HG02588 (cell line): Measurements from ENCODE around the gene CLEC20A.

Experiments
- ATAC-seq: cut with Tn5 transposase; IDR thresholded peaks from one replicate; pipeline ENCODE4 v1.9.1; 2021; ENCODE audit warnings: mild to moderate bottlenecking, moderate library complexity; ENCODE audit not compliant: unreplicated experiment

Gene CLEC20A

DNA sequence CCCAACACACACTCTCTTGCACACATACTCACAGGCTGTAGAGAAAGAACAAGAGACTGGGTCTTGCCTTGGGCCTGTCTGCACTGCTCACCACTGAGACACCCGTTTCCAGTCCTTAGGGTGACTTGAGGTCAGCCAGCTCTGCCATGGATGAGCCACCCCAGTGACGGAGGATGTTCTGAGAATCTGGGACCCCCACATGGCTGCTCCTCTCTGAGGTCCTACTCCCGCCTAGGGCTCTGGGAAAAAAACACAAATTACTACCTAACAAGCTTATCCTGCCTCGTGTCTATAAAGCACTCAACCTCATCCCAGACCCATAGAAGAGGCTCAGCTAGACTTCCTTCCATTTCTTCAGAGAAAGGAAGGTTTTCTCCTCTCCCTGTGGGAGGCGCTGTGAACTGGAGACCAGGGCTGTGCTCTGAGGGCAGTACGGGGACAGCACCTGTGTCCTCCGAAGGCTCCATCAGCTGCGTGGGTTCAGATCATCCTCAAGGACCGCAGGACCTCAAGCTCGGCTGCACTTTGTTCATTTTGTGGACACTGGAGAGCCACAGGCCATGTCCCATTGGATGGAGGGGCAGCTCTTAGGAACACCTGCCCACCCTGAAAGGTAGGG is 4.3 kb upstream of the CLEC20A start:
- no peak for ATAC-seq

DNA sequence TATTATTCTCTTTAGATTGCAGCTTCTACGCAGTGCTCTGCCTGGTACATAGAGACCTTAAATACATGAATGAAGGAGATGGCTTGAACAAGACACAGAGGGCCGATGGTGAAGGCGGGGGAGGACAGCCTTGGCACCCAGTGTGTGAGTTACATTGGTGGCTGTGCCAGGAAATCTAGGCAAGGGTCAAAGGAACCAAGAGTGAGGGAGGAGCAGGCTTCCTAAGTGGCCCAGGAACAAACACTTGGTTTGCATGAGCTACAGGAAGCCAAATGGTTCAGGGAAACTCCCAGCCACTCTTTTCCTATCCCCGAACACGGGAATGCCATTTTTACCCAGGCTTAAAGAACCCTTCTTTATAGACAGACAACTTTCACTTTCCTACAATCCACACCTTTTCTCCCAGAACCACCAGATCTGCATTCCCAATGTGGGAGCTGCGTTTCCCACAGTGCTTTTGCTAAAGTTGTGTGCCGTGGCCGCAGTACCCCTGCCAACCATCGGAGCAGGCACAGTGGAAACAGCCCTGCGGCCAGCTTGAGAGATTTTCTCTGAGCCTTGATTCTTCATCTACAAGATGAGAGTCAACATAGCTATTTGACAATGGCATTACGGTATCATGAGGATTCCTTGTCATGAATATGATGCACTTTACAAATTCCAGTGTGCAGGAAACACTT is 3.5 kb upstream of the CLEC20A start:
- no peak for ATAC-seq

DNA sequence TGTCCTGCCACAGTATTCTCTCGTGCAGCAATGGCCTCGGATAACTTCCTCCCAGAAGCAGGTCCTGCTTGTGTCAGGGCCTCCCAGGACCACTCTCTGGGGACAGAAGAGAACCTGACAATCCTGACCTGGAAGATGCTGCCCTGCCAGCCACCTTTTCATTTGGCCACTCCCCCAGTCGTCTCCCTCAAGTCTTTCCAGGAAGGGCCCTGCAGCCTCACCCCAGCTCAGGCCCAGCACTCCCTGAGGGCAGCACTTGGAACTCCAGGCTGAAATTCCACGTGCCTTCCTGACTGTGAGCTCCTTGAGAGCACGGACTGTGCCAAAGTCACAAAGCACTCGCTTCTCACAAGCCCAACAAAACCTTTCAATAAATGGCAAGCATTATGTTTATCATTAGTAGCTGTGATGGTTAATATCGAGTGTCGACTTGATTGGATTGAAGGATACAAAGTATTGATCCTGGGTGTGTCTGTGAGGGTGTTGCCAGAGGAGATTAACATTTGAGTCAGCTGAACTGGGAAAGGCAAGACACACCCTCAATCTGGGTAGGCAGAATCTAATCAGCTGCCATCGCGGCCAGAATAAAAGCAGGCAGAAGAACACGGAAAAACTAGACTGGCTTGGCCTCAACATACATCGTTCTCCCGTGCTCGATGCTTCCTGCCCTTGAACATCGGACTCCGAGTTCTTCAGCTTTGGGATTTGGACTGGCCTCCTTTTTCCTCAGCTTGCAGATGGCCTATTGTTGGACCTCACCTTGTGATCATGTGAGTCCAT is 2.3 kb upstream of the CLEC20A start:
- ATAC-seq, result no peak

DNA sequence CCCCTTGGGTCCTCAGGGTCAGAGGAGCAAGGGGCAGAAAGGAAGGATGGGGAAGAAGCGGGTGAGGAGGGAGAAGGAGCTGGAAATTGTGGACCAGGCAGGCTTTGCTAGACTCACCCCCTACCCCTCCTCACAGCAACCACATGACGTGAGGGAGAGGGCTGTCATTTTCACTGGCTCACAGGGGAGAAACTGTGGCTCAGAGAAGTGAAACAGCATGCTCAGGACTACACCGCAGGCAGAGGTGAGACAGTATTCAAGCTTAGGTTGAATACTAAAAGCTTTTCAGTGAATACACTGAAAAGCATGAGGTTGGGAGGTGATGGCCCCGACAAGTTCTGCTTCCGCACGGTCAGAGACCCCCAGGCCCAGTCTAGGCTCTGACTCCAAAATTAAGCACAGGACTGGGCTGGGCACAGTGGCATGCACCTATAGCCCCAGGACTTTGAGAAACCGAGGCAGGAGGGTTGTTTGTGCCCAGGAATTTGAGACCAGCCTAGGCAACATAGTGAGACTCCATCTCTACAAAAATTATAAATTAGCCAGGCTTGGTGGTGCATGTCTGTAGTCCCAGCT is 1.2 kb upstream of the CLEC20A start:
- ATAC-seq, result no peak

DNA sequence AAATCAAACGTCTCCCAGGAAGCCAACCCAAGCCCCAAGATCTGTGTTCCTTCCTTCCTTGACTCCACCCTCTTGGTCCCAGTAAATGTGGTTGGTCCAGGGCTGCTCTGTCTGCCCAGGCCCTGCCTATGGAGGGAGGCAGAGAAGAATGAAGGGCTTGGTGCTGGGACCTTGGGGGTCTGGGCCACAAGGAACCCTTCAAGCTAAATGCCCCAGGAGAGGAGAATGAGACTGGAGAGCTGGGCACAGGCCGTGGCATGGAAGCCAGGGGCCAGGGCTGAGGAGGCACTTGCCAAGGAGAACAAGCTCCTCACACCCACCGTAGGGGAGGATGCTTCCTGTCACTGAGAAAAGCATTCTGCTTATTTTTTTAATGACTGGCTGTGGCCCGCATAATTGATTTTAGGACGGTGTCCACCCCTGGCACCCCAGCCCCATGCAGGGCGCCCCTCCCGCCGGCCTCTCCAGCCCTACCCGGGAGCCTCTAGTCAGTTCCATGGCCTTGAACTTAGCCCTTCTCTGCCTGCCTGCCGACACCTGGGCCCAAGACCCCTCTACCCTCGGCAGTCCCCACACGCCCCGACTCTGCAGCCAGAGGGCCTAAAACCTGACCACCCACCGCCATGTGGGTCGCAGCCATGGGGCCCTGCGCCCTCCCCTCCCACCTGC is 889 bp downstream of the CLEC20A start:
- ATAC-seq, result no peak

DNA sequence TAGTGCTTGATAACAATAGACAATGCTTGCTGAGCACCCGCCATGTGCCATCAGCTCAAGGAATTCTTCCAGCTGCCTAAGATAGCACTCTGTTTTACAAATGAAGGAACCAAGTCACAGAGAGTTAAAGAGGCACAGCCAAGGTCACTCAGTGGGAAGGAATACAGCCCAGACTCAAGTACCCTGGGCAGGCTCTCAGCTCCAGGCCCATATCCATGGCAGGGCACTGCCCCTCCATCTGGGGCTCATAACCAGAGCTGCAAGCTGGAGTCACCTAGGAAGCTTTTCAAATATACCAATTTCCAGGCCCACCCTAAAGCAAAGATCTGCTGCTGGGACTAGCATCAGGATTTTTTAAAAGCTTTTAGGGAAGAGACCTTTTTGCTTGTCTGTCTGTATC is 1.6 kb downstream of the CLEC20A start:
- ATAC-seq, result no peak

DNA sequence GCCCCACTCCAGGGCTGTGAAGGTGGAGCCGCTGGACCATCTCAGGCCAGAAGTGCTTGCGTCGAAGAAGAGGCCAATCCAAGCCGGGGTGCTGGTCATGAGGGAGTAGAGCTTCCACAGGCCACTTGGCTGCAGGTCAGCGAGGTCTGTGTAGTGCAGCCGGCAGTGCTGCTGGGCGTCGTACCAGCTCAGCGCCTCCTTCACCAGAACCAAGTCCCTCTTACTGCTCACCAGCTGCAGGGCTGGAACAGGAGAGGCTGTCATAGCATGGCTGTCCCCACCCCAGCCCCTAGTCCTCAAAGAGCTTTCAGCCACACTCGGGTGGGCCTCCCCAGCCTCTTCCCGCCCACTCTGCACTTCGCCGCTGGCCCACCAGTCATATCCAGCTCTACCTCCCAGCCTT is 2.2 kb downstream of the CLEC20A start:
- no peak for ATAC-seq

DNA sequence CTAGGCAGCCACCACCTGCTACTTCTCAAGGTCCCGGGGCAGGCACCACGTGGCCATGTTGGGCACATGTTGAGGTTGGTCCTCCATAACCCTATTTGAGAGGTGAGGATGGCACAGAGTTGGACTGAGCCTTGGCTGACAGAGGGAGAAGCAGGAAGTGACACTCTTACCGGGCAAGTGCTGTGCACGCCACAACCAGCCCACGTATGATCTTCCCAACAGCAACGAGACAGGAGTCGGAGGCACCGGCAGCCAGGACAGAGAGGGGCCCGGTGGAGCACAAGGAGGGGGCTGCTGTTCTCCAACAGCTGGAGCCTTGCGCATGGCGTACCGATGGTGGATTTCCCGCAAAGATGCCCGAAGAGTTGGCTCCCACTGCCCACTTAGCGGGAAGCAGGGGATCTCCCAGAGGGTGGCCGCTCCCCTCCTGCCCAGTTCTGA is 3.4 kb downstream of the CLEC20A start:
- no peak for ATAC-seq

DNA sequence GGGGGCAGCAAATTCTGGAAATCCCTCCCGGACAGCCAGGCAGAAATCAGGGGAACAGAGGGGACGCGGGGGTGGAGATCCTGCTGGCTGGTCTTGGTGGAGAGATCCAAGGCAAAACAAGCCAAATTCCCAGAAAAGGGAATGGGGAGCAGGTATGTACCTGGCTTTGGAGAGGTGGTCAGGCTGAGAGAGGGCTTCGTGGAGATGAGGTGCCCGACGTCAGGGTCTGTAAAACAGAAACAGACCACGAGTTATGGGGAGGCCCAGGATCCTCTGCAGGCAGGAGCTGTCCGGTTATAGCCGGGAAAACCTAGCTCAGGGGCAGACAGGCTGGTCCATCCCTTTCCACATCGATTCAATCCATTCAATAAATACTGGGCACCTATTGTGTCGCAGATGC is 4.4 kb downstream of the CLEC20A start:
- no peak for ATAC-seq

DNA sequence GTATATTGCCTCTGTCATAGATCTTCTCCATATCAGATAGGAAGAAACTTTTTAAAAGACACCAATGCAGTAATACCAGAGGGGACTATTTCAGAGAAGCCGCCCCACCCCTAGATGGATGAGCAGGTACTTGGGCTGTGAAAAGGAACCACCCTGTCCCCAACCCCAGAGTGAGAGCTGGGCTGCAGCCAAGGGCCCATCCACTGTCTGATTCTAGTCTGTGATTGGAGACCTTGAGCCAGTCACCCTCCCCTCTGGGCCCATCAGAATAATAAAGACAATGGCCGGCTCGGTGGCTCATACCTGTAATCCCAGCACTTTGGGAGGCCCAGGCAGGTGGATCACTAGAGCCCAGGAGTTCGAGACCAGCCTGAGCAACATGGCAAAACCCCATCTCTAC is 5.0 kb downstream of the CLEC20A start:
- ATAC-seq, result no peak

DNA sequence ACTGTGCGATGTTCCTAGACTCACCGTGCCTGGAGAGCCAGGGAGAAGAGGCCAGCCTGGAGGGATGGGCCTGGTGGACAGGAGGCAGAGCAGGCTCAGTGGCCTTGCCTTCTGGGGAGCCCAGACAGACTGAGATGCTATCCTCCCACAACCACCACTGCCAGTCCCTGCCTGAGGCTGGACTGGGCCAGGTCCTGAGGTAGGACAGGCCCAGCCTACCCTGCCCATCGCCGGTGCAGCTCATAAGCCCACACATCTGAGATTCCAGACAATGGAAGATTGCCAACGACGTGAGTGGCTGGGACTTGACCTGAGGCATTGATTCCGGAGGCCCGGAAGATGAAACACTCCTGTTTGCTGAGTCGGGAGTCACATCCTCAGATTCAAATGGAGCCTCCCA is 5.8 kb downstream of the CLEC20A start:
- ATAC-seq, result no peak

DNA sequence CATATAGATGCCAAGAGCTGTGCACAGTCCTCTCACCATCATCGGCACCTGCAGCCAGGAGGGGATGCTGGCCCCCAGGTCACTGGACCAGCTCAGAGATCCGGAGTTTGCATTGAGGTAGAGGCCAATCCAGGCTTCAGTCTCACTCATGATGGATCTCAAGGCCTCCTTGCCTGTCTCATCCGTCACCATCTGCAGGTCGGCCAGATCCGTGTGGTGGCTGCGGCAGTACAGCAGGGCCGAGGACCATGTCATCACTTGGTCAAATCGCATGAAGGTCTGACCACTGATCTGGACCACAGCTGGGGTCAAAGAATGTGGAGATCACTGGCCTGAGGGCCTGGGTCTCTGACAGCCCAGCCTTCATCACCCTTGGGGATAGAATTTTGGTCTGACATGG is 6.6 kb downstream of the CLEC20A start:
- ATAC-seq, result no peak

DNA sequence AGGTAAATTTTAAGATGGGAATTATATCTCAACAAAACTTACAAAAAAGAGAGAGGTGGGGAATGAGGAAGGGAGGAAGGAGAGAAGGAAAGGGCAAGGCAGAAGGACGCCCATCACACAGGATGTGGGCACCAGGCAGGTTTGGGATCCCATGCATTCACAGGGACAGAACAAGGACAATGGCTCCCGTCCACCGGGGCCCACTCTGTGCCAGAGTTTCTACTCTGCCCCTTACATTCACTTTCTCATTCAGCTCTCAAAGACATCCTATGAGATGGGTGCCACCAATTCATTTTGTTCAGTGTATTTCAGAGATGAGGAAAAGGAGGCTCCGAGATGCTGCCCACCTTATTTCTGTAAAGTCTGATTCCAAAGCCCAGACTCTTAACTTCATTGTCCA is 7.4 kb downstream of the CLEC20A start:
- no peak for ATAC-seq

DNA sequence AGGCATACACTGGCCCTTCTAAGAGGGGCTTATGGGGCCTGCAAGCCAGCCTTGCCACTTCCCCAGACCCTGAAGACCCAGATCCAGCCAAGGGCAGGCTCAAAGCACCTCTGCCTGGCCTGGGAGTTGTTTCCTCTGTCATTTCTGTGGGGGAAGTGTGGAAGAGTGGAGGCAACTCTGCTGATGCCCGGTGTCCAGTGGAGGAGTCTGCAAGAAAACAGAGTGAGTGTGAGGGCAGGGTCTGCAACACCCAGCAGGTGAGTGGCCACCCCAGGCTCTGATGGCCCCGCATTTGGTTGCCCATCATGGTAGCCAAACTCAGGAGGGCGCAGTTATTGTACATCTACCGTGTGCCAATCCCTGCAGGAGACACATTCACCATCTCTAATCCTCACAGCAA is 8.4 kb downstream of the CLEC20A start:
- ATAC-seq, result no peak

DNA sequence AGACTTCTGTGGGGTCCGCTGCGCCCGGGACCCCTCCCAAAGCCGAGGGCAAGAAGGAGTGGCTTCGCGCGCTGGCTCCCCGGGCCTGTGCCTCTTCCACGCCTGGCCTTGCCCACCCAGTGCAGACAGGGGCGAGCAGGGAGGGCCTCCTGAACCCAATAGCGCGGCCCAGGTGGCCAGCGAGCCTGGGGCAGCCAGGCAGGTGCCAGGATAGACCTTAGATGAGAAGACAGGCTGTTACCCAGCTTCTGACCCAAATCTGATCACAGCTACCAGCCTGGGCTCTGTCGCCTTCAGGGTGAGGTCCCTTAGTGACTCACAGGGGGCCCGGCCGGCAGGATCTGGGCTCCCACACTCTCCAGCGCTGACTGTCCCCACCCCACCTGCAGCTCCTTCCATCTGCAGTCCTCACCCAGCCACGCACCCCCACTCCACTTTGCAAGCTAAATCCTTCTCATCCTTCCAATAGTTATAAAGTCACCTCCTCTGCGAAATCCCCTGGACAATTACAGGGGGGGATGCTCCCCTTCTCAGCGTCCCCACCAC is 9.6 kb downstream of the CLEC20A start:
- no peak for ATAC-seq

DNA sequence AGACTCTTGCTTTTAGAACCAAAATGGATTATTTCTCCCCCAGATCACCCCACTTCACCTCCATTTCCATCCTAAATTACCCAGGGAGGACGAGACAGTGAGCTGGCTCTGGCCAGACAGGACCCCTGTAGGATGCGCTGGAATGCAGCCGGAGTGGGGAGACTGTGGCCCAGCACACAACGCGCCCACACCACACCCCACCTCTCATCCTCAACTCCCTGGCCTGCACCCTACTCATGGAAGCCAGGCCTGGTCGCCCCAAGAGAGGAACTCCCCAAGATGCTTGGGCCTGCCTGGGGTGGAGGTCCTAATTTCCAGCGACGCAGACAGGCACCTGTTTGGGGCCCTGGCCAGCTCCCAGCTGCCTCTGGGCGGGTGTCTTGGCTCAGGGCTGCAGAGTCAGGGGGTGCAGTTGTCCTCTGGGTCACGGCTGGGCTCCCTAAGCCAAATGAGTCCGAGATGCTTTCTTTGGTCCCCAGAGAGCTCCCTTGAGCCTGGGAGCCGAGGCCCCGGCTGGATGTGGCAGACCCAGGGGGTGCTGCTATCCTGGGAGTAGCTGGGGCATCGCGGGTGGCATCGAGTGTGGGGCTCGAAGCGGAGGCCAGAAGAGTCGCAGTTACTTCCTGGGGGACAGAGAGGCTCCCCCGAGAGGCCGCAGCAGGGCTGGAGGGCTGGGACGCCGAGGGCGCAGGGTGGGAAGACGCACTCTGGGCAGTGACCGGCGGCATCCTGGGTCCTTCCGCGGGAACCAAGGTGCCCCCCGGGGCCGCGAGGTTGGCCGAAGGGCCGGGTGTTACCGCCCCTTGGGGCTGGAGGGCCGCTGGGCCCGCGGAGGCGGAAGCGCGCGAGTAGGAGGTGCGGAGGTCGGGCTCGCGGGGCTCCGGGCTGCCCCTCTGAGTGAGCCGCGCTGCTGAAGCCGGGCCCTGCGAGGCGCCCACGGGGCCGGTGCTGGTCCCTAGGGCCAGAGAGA is 10.4 kb downstream of the CLEC20A start:
- ATAC-seq, result no peak

DNA sequence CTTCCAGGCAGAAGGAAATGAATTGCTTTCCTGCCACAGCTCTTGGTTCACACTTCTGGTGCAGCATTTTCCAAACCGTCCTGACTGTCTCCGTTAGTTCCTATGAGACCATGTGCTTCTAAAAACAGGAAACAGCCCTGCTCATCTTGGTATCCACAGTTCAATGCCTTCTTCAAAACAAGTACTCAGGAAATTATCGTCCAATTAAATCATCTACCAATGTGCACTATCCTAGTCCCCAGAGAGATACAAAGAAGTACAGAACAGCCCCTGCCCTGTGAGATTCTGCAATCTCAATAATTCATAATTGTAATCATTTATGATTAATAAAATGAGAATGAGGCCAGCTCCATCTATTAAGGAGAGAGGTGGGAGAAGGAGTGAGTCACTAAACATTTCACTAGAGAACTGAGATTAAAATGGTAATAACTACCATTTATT is 11.2 kb downstream of the CLEC20A start:
- no peak for ATAC-seq

DNA sequence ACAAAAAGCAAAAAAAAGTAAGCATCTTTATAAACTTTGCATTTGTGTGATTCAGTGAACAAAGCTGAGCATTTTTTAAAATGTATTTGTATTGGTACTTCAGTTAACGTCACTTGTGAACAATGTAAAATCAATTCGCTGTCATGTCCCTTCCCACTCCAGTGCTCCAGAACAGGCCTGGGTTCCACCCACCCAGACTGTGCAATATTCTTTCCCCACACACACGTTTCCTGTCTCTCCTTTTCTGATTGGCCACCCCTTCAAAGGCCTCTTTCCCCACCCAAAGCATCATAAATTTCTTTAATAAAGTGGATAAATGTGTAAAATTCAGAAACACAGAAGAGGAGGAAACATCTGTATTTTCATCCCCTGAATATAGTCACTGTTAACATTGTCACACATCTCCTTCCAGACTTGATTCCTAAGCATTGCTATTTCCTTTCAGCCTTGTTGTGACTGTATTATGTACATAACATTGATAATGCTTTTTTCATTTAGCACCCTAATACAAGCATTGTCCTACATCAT is 12.0 kb downstream of the CLEC20A start:
- ATAC-seq, result no peak

DNA sequence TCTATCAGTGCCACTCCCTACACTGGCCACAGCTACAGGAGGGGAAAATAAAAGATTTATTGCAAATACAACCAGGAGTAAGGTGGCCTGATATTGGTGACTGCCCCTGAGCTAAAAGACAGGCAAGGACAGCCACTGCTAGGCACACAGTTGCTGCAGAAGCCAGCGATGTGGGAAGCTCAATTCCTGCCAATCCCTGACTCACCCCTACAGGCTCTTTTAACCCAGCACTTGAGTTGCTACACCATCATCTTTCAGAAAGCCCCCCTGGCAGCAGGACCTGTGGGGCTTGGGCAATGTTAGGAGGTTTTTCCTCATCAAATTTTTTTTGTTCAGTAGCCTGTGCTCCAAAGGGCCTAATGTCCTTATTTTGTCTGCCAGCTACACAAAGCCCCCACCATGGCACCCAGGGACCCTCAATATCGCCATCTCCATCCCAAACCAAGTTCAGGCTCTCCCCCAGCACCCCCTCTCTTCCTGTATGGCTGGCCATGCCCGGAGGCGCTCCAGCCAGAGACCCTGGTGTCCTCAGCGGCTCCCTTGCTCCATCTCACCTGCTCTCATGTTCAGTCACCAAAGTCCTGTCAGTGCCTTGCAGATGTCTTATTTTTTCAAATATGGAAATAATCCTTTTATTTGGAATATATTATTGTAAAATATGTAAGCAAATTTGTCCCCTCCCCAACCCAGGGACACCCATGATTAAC is 13.4 kb downstream of the CLEC20A start:
- ATAC-seq, result no peak
